ENCODE results near the gene ABHD2. TPM values are rescaled to one million over a fixed set of nuclear protein-coding genes. Genes with fewer than 3 reads are reported as not detected.

The ABHD2 gene
- total and polyA plus RNA-seq, 9 of the 15 experiments (the other 6 are each of a cell fraction or from before 2014, with no cell fraction given) = 16.9 to 99.8 (median 47.5) TPM

DNA sequence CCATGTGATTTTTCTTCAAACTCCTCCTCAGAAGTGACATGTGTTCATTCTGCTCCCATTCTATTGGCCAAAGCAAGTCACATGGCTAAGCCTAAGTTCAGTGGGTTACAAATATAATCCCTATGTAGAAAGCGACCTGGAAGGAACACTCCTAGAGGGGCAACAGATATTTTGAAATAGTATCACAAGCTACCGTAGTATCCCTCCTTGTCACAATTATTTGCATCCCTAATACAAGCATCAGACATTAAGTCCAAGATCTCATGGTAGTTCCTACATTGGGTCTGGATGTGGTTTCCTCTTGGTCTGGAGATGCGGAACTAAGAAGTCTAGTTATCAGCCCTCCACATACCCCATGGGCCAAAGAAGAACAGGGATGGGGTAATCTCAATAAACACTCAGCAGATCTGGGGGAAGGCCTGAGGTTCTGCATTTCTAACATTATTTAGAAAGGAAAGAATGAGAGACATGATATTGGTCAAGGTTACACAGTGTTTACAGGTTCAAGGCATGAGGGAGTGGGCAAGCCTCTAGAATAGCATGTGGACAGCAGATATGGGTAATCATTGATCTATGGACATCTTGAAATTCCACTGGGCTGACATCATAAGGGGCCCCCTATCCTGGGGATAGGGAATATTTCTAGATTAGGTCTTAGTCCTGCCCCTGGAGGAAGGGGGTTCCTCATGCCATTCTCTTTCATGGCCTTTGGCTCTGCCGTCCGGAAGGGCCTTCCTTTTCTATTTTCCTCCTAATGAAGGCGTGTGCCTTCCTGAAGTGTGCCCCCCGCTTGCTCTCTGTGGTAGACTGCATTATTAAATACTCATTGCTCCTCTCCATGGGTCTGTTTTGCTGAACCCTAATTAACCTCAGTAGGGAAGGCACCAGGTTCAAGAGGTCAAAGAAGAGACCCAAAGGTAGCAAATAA is 17.8 kb upstream of the ABHD2 start (continued):
- TF ChIP-seq, protein P1, sequence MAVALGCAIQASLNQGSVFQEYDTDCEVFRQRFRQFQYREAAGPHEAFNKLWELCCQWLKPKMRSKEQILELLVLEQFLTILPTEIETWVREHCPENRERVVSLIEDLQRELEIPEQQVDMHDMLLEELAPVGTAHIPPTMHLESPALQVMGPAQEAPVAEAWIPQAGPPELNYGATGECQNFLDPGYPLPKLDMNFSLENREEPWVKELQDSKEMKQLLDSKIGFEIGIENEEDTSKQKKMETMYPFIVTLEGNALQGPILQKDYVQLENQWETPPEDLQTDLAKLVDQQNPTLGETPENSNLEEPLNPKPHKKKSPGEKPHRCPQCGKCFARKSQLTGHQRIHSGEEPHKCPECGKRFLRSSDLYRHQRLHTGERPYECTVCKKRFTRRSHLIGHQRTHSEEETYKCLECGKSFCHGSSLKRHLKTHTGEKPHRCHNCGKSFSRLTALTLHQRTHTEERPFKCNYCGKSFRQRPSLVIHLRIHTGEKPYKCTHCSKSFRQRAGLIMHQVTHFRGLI (CRISPR knock-in tag; IDR thresholded peaks at IDR 0.05) = peak; percentile 47; the same call in 1 of the 2 replicates
- TF ChIP-seq ZNF766 (CRISPR knock-in tag; conservative IDR thresholded peaks at IDR 0.05) = peak; percentile 75
- peak; percentile 61 for TF ChIP-seq HDAC3 (IDR thresholded peaks at IDR 0.05; ENCODE audit: borderline replicate concordance, partially characterized antibody)
- TF ChIP-seq NONO (IDR thresholded peaks at IDR 0.05; ENCODE audit: low read depth in 2 of 2, low read length in 1 of 2) = no peak
- peak; percentile 90 for TF ChIP-seq RAD51 (IDR thresholded peaks at IDR 0.05; ENCODE audit: borderline replicate concordance, low read depth)
- TF ChIP-seq ADNP (tag; IDR thresholded peaks at IDR 0.05) = peak; percentile 45; the same call in 1 of the 2 replicates
- TF ChIP-seq CTBP1 (IDR thresholded peaks at IDR 0.05; ENCODE audit: borderline replicate concordance) = peak; percentile 63
- TF ChIP-seq ZFP1 (CRISPR knock-in tag; IDR thresholded peaks at IDR 0.05) = no peak
- no peak for TF ChIP-seq ZNF507 (tag; conservative IDR thresholded peaks at IDR 0.05)
- no peak for TF ChIP-seq TAF1 (IDR thresholded peaks at IDR 0.05; ENCODE audit: control insufficient read depth, extremely low read depth, insufficient read depth, low read length, severe bottlenecking)
- 0 out of 2 replicates have a peak, but pooled peaks have one; percentile 14 for TF ChIP-seq EP400 (IDR thresholded peaks at IDR 0.05)
- no peak for TF ChIP-seq ZNF551 (CRISPR knock-in tag; IDR thresholded peaks at IDR 0.05)
- TF ChIP-seq GTF2E2 (tag; IDR thresholded peaks at IDR 0.05) = 0 out of 2 replicates have a peak, but pooled peaks have one; percentile 1
- peak; percentile 73 for TF ChIP-seq RBM25 (IDR thresholded peaks at IDR 0.05; ENCODE audit: low read depth, low read length, severe bottlenecking)
- TF ChIP-seq, protein P2, sequence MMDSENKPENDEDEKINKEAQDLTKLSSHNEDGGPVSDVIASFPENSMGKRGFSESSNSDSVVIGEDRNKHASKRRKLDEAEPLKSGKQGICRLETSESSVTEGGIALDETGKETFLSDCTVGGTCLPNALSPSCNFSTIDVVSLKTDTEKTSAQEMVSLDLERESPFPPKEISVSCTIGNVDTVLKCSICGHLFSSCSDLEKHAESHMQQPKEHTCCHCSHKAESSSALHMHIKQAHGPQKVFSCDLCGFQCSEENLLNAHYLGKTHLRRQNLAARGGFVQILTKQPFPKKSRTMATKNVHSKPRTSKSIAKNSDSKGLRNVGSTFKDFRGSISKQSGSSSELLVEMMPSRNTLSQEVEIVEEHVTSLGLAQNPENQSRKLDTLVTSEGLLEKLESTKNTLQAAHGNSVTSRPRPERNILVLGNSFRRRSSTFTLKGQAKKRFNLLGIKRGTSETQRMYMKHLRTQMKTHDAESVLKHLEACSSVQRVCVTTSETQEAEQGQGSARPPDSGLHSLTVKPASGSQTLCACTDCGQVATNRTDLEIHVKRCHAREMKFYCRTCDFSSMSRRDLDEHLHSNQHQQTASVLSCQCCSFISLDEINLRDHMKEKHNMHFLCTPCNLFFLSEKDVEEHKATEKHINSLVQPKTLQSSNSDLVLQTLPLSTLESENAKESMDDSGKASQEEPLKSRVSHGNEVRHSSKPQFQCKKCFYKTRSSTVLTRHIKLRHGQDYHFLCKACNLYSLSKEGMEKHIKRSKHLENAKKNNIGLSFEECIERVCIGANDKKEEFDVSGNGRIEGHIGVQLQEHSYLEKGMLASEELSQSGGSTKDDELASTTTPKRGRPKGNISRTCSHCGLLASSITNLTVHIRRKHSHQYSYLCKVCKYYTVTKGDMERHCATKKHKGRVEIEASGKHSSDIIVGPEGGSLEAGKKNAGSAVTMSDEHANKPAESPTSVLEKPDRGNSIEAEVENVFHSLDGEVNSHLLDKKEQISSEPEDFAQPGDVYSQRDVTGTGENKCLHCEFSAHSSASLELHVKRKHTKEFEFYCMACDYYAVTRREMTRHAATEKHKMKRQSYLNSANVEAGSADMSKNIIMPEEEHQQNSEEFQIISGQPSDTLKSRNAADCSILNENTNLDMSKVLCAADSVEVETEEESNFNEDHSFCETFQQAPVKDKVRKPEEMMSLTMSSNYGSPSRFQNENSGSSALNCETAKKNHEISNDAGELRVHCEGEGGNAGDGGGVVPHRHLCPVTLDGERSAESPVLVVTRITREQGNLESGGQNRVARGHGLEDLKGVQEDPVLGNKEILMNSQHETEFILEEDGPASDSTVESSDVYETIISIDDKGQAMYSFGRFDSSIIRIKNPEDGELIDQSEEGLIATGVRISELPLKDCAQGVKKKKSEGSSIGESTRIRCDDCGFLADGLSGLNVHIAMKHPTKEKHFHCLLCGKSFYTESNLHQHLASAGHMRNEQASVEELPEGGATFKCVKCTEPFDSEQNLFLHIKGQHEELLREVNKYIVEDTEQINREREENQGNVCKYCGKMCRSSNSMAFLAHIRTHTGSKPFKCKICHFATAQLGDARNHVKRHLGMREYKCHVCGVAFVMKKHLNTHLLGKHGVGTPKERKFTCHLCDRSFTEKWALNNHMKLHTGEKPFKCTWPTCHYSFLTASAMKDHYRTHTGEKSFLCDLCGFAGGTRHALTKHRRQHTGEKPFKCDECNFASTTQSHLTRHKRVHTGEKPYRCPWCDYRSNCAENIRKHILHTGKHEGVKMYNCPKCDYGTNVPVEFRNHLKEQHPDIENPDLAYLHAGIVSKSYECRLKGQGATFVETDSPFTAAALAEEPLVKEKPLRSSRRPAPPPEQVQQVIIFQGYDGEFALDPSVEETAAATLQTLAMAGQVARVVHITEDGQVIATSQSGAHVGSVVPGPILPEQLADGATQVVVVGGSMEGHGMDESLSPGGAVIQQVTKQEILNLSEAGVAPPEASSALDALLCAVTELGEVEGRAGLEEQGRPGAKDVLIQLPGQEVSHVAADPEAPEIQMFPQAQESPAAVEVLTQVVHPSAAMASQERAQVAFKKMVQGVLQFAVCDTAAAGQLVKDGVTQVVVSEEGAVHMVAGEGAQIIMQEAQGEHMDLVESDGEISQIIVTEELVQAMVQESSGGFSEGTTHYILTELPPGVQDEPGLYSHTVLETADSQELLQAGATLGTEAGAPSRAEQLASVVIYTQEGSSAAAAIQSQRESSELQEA (IDR thresholded peaks at IDR 0.05; ENCODE audit: low read depth) = no peak
